ENCODE results near the gene SPRED2.

The SPRED2 gene

DNA sequence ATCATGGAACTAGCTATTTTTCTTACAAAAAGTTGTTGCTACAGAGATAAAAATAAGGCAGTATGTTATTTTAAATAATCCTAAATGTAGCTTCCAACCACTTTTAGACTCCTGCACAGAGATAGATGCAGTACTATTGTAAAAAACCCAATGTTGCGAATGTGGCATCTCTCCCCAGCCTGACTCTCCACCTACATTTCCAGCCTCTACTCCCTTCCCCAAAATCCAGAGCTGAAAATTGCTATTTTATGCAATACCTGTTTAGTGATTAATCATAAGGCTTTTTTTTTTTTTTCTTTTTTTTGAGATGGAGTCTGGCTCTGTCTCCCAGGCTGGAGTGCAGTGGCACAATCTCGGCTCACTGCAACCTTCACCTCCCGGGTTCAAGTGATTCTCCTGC lies 39.4 kb downstream of the SPRED2 start:
- H3K27ac ChIP-seq, result no peak overlapping the region
- TF ChIP-seq, protein P1, sequence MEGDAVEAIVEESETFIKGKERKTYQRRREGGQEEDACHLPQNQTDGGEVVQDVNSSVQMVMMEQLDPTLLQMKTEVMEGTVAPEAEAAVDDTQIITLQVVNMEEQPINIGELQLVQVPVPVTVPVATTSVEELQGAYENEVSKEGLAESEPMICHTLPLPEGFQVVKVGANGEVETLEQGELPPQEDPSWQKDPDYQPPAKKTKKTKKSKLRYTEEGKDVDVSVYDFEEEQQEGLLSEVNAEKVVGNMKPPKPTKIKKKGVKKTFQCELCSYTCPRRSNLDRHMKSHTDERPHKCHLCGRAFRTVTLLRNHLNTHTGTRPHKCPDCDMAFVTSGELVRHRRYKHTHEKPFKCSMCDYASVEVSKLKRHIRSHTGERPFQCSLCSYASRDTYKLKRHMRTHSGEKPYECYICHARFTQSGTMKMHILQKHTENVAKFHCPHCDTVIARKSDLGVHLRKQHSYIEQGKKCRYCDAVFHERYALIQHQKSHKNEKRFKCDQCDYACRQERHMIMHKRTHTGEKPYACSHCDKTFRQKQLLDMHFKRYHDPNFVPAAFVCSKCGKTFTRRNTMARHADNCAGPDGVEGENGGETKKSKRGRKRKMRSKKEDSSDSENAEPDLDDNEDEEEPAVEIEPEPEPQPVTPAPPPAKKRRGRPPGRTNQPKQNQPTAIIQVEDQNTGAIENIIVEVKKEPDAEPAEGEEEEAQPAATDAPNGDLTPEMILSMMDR (IDR thresholded peaks at IDR 0.05), result no peak
- TF ChIP-seq ZFX (IDR thresholded peaks at IDR 0.05; ENCODE audit: borderline replicate concordance), result no peak

DNA sequence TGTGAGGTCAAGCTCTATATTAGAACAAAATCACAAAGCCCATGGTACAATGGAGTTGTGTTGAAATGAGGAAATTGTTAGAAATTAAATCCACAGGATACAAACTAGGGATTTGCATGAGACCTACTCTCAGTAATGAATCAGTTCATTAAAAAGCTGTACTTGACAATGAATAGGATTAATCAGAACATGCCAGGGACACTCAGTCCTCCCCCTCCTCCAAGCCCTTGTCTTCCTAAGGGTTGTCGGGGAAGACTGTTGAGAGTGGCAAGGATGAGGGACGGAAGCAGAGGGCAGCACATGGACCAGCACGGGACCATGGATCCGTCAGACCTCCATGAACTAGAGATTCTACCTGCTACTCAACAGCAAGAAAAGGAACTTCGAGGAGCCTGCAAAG lies 39.8 kb downstream of the SPRED2 start:
- H3K27ac ChIP-seq, result no peak overlapping the region
- TF ChIP-seq, protein P1 (IDR thresholded peaks at IDR 0.05), result no peak
- TF ChIP-seq ZFX (IDR thresholded peaks at IDR 0.05; ENCODE audit: borderline replicate concordance), result no peak

- H3K27ac ChIP-seq, result no peak overlapping the region
- TF ChIP-seq, protein P1 (IDR thresholded peaks at IDR 0.05), result no peak
- TF ChIP-seq ZFX (IDR thresholded peaks at IDR 0.05; ENCODE audit: borderline replicate concordance), result no peak
Measured at GRCh38 chr2:65390134-65390533, 42.3 kb downstream of the SPRED2 start.

GRCh38 chr2:65389476-65389875 lies 42.9 kb downstream of the SPRED2 start:
- H3K27ac ChIP-seq, result no peak overlapping the region
- TF ChIP-seq ZFX (IDR thresholded peaks at IDR 0.05; ENCODE audit: borderline replicate concordance), result no peak
- TF ChIP-seq, protein P1 (IDR thresholded peaks at IDR 0.05), result no peak

- no peak for TF ChIP-seq ZFX (IDR thresholded peaks at IDR 0.05; ENCODE audit: borderline replicate concordance)
- TF ChIP-seq, protein P1 (IDR thresholded peaks at IDR 0.05), result no peak
- peak overlapping the region; percentile 48 for H3K27ac ChIP-seq
Measured at GRCh38 chr2:65388596-65389390, 43.6 kb downstream of the SPRED2 start.

DNA sequence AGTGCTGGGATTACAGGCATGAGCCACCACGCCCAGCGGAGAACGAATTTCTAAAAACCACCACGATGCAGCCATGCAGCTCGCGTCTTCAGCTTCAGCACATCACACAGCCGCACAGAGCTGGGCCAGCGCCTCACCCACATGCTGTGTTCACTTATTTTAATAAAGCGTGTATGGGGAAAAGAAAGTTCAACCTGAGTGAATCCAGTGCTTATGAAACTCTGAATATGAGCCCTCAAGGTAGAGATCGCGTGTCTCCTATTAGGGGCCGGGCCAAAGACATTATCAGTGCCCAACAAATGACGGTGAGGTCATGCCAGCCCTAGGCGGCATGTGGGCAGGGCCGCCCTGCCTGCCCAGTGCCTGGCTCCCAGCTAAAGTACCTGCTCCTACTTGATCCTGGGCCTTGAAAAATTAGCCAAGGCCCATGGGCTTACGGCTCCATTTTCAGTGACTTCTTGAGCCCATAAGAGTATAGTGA lies 44.3 kb downstream of the SPRED2 start:
- TF ChIP-seq ZFX (IDR thresholded peaks at IDR 0.05; ENCODE audit: borderline replicate concordance), result no peak
- TF ChIP-seq, protein P1 (IDR thresholded peaks at IDR 0.05), result no peak
- peak overlapping the region; percentile 48 for H3K27ac ChIP-seq

GRCh38 chr2:65386989-65387388 lies 45.4 kb downstream of the SPRED2 start:
- TF ChIP-seq, protein P1 (IDR thresholded peaks at IDR 0.05), result no peak
- TF ChIP-seq ZFX (IDR thresholded peaks at IDR 0.05; ENCODE audit: borderline replicate concordance), result no peak
- H3K27ac ChIP-seq, result no peak overlapping the region

All from 22Rv1 (cell line).